B cell (primary cell): ENCODE data around the gene DGAT2L6. TPM values are rescaled to one million over a fixed set of nuclear protein-coding genes. Genes with fewer than 3 reads are reported as not detected.

Experiments
- ATAC-seq: fragments of 200-7000 bp; cut with Tn5 transposase; one replicate; pipeline ENCODE4 v1.10.0; 2021; ENCODE audit warnings: low read depth, mild to moderate bottlenecking, moderate number of reproducible peaks, moderate library complexity
- CTCF ChIA-PET: fragments of 350-600 bp; sonication (Branson Sonifier 250); formaldehyde crosslinking; loops from one replicate; lab custom pipeline; 2021; ENCODE audit warnings: antibody characterized with exemption, inconsistent platforms; lab: Charles Lee
- POLR2A ChIA-PET: fragments of 350-600 bp; sonication (Branson Sonifier 250); formaldehyde crosslinking; loops from one replicate; lab custom pipeline; 2021; ENCODE audit warnings: antibody characterized with exemption; lab: Charles Lee
- DNase-seq: peaks from one replicate; pipeline ENCODE4 v3.0.0; 2013
- H2AFZ ChIP-seq: 2 replicates; pipeline ENCODE4 v1.6.1; 2012; ENCODE audit warnings: mild to moderate bottlenecking, low read depth, low read length; ENCODE audit not compliant: insufficient read depth, poor library complexity, severe bottlenecking
- H3K27ac ChIP-seq, 2 donors: 1 replicate in 1 of 2; 2 replicates in 1 of 2; pipeline ENCODE4 v1.5.1; 2012 to 2013; ENCODE audit warnings: low read length in 2 of 2, mild to moderate bottlenecking in 2 of 2, moderate library complexity in 1 of 2
- H3K27me3 ChIP-seq, 4 experiments: fragments of 200-600 bp in 1 of 4; sonication (generic) in 1 of 4; replicated peaks in 1 of 4; 1 replicate in 2 of 4; 2 replicates in 2 of 4; pipeline versions ENCODE4 v1.6.1 to v1.7.0; 2013 to 2016; ENCODE audit warnings: low read length in 3 of 4, mild to moderate bottlenecking in 2 of 4, mixed read lengths in 1 of 4, moderate library complexity in 1 of 4; ENCODE audit not compliant: insufficient read depth in 4 of 4, control insufficient read depth in 3 of 4; ENCODE audit errors: control extremely low read depth in 1 of 4
- H3K36me3 ChIP-seq, 2 experiments: replicated peaks in 1 of 2; 1 replicate in 1 of 2; 2 replicates in 1 of 2; pipeline versions ENCODE4 v1.6.1 to v1.7.1; 2013; ENCODE audit warnings: low read length in 1 of 2; ENCODE audit not compliant: insufficient read depth in 2 of 2, control insufficient read depth in 1 of 2; ENCODE audit errors: control extremely low read depth in 1 of 2, extremely low read depth in 1 of 2
- H3K4me1 ChIP-seq, 2 donors: fragments of 200-600 bp in 1 of 2; sonication (generic) in 1 of 2; 1 replicate in 1 of 2; 2 replicates in 1 of 2; pipeline versions ENCODE4 v1.5.1 to v1.6.1; 2013 to 2017; ENCODE audit warnings: low read length in 2 of 2; ENCODE audit not compliant: control insufficient read depth in 2 of 2, insufficient read depth in 2 of 2
- H3K4me2 ChIP-seq: replicated peaks from 2 replicates; pipeline ENCODE3; 2012; ENCODE audit warnings: mild to moderate bottlenecking, low read depth, low read length; ENCODE audit not compliant: poor library complexity, severe bottlenecking
- H3K4me3 ChIP-seq, 5 experiments: fragments of 200-600 bp in 1 of 5; sonication (generic) in 1 of 5; 1 replicate in 3 of 5; 2 replicates in 2 of 5; pipeline versions ENCODE4 v1.5.1 to v1.7.0; 2011 to 2016; ENCODE audit warnings: low read length in 4 of 5, mild to moderate bottlenecking in 4 of 5, low read depth in 2 of 5, control low read depth in 1 of 5, moderate library complexity in 1 of 5; ENCODE audit not compliant: insufficient read depth in 1 of 5; ENCODE audit errors: control extremely low read depth in 1 of 5, extremely low read depth in 1 of 5
- H3K79me2 ChIP-seq: fragments of 200-600 bp; sonication (generic); one replicate; pipeline ENCODE4 v1.6.0; 2016; ENCODE audit warnings: low read length; ENCODE audit not compliant: control insufficient read depth, insufficient read depth
- H3K9ac ChIP-seq: fragments of 200-600 bp; sonication (generic); 2 replicates; pipeline ENCODE4 v1.6.1; 2017; ENCODE audit warnings: mild to moderate bottlenecking, low read length, moderate library complexity
- H3K9me3 ChIP-seq, 3 donors: one replicate each; pipeline versions ENCODE4 v1.6.1 to v1.7.1; 2013; ENCODE audit warnings: low read length in 2 of 3; ENCODE audit not compliant: control insufficient read depth in 2 of 3, insufficient read depth in 1 of 3; ENCODE audit errors: control extremely low read depth in 1 of 3
- H4K20me1 ChIP-seq: 2 replicates; pipeline ENCODE4 v1.6.0; 2012; ENCODE audit warnings: mild to moderate bottlenecking, low read length; ENCODE audit not compliant: insufficient read depth, control insufficient read depth, poor library complexity, severe bottlenecking
- H3K27ac Mint-ChIP-seq: one replicate; pipeline ENCODE4 v1.8.0; 2021; ENCODE audit warnings: mixed read lengths
- H3K27me3 Mint-ChIP-seq: one replicate; pipeline ENCODE4 v1.8.0; 2021; ENCODE audit warnings: mixed read lengths
- H3K4me1 Mint-ChIP-seq: one replicate; pipeline ENCODE4 v1.8.0; 2021; ENCODE audit warnings: mixed read lengths
- H3K4me3 Mint-ChIP-seq: one replicate; pipeline ENCODE4 v1.8.0; 2021; ENCODE audit warnings: mixed read lengths
- H3K9me3 Mint-ChIP-seq: one replicate; pipeline ENCODE4 v1.8.0; 2022; ENCODE audit warnings: mixed read lengths; ENCODE audit not compliant: insufficient read depth
- EZH2 ChIP-seq: IDR thresholded peaks from 2 replicates; pipeline ENCODE4 v1.6.1; 2012; ENCODE audit warnings: borderline replicate concordance, low read depth, mild to moderate bottlenecking, moderate library complexity, low read length; ENCODE audit not compliant: insufficient read depth, poor library complexity, severe bottlenecking
- WGBS: methylation state at CpG from one replicate; pipeline ENCODE4 v1.1.5; 2013; ENCODE audit warnings: missing lambda C conversion rate; ENCODE audit not compliant: insufficient coverage; 5-methylcytosine and 5-hydroxymethylcytosine counted together
- intact Hi-C: fragments of 100-400 bp; cut with micrococcal nuclease; formaldehyde crosslinking; loops from one replicate; pipeline ENCODE4 v1.10.0; 2022
- polyA plus RNA-seq: library from polyadenylated mRNA; depleted of rRNA; stranded (reverse); fragments of >200 nt; gene quantifications from 2 replicates; pipeline ENCODE4 v1.2.3, GENCODE V29; 2012
- total RNA-seq, 2 donors: library from RNA; stranded (reverse); fragments of 120-200 nt in 1 of 2; gene quantifications; 1 replicate in 1 of 2; 2 replicates in 1 of 2; pipeline versions ENCODE4 v1.2.3 to v1.2.4, GENCODE V29; 2013 to 2022
- TF ChIP-seq, protein P1 (sequence below): fragments of 200-600 bp; IDR thresholded peaks from one replicate; pipeline ENCODE4 v1.8.0; 2022; ENCODE audit warnings: antibody characterized with exemption, mild to moderate bottlenecking

Gene DGAT2L6
- total and polyA plus RNA-seq, 2 donors (not counting 1 experiment from before 2014, with no cell fraction given), result not detected

DNA sequence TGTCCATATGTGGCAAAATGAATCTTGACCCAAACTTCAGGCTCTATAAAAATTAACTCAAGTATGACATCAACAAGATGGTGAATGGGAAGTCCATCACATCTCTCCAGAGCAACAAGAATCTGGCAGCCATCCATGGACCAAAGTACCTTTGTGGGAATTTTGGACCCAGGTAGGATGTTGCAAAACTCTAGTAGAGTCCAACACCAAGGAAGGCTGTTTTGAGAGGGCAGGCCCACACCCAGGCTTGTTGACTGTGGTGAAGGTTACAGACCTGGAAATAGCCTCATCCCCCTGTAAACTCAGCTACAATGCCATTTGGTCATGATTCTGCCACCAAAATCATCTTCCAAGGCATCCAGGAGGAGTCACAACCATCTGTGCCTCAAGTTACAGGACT lies 12.9 kb downstream of the DGAT2L6 start:
- no peak for DNase-seq
- no peaks in the 10 kb centered on the region for H3K4me1 ChIP-seq
- no peaks in the 10 kb centered on the region for H4K20me1 ChIP-seq
- TF ChIP-seq, protein P1, sequence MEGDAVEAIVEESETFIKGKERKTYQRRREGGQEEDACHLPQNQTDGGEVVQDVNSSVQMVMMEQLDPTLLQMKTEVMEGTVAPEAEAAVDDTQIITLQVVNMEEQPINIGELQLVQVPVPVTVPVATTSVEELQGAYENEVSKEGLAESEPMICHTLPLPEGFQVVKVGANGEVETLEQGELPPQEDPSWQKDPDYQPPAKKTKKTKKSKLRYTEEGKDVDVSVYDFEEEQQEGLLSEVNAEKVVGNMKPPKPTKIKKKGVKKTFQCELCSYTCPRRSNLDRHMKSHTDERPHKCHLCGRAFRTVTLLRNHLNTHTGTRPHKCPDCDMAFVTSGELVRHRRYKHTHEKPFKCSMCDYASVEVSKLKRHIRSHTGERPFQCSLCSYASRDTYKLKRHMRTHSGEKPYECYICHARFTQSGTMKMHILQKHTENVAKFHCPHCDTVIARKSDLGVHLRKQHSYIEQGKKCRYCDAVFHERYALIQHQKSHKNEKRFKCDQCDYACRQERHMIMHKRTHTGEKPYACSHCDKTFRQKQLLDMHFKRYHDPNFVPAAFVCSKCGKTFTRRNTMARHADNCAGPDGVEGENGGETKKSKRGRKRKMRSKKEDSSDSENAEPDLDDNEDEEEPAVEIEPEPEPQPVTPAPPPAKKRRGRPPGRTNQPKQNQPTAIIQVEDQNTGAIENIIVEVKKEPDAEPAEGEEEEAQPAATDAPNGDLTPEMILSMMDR, result no peak
- no peak for TF ChIP-seq EZH2
- no peaks in the 10 kb centered on the region for H3K27me3 ChIP-seq
- no peak overlapping the region for H3K9ac ChIP-seq
- no peak for ATAC-seq
- H3K9me3 ChIP-seq, result peaks cover 0 to 8% (median 0%) of the 10 kb centered on the region in 3 donors
- H3K27ac ChIP-seq, result no peak overlapping the region
- Mint-ChIP-seq H3K4me3 (no peak overlapping the region), H3K4me1 (no peaks in the 10 kb centered on the region), H3K27me3 (peaks cover 17% of the 10 kb centered on the region), H3K9me3 (peaks cover 9% of the 10 kb centered on the region), H3K27ac (no peak overlapping the region)
- CTCF ChIA-PET, result no interaction called here
- no peak overlapping the region for H3K4me2 ChIP-seq
- intact Hi-C loops, result no loop called here
- POLR2A ChIA-PET, result no interaction called here
- H3K4me3 ChIP-seq, result no peak overlapping the region
- no peaks in the 10 kb centered on the region for H3K36me3 ChIP-seq
- H2AFZ ChIP-seq, result no peak overlapping the region
- H3K79me2 ChIP-seq, result no peaks in the 10 kb centered on the region

DNA sequence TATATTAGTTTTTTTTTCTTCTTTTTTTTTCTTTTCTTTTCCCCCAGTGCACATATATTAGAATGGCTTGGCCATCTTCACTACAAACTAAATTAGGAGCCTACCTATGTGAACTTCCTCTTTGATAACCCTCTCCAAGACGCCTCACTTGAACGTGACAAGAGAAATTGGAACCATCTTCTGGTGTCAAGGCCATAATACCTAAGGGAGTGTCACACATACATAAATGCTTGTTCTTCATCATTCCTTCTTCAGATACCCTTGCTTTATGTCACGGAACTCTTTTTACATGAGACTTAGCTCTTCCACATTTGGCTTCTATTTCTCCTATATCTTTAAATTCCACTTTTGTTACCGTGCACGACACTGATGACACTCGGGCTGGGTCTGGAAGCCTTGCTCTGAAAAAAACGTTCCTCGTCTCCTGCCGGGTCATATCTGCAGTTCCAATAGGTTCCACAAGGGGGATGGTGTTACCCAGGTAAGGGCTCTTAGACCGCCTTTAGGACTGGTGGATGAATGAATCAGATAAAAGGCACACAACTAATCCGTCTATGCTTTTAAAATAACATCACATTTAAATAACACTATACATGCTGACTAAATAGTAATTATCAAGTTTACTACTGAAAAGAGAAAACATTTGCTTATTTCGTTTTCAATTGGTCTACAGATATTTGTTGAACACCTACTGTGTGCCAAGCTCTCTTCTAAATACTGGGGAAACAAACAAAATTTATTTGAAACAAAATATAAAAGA lies 19.9 kb downstream of the DGAT2L6 start:
- Histone ChIP-seq H3K4me3 (no peak overlapping the region), H3K27ac (no peak overlapping the region), H3K27me3 (no peaks in the 10 kb centered on the region), H3K36me3 (no peaks in the 10 kb centered on the region), H3K79me2 (no peaks in the 10 kb centered on the region), H4K20me1 (no peaks in the 10 kb centered on the region), H3K4me2 (peak overlapping the region; percentile 41), H3K9ac (no peak overlapping the region), H3K4me1 (no peaks in the 10 kb centered on the region), H2AFZ (peak overlapping the region; percentile 56), H3K9me3 (no peaks in the 10 kb centered on the region)
- intact Hi-C loops, result loop anchor here (1.0 kb wide), 1 partner anchor 236 kb away; no protein-coding TSS in a partner anchor
- ATAC-seq, result peak; percentile 67
- H3K4me3 Mint-ChIP-seq, result no peak overlapping the region
- peaks cover 2% of the 10 kb centered on the region for H3K4me1 Mint-ChIP-seq
- TF ChIP-seq EZH2, result no peak
- TF ChIP-seq, protein P1, result peak; percentile 71
- ChIA-PET CTCF (interaction anchor here (0.9 to 2.3 kb wide), 3 partner anchors 64 to 984 kb away, joined by 3 to 10 read pairs (median 4); partner anchors contain the start of gene IGBP1), POLR2A (no interaction called here)
- H3K9me3 Mint-ChIP-seq, result no peaks in the 10 kb centered on the region
- peak; percentile 66 for DNase-seq
- H3K27me3 Mint-ChIP-seq, result no peaks in the 10 kb centered on the region
- no CpG with 5 or more reads among the region's 12 CpGs for WGBS
- no peak overlapping the region for H3K27ac Mint-ChIP-seq
